Activated CD4-positive, alpha-beta T cell treated with anti-CD3 and anti-CD28 coated beads, Interleukin-10, Interleukin-2, amounts not matched to agents 100 ng/mL and 50 ng/mL, durations not matched to agents 16 hours and 8 hours (primary cell): ENCODE data around the gene TUBB2A.
"Not testable (repeated sequence)": the region's sequence is repeated elsewhere in the genome, so short reads cannot be mapped to it uniquely, and the experiment has no call there.

Experiments
- DNase-seq: peaks from one replicate; pipeline ENCODE4 v3.0.0-alpha.2; 2020

Gene TUBB2A

DNA sequence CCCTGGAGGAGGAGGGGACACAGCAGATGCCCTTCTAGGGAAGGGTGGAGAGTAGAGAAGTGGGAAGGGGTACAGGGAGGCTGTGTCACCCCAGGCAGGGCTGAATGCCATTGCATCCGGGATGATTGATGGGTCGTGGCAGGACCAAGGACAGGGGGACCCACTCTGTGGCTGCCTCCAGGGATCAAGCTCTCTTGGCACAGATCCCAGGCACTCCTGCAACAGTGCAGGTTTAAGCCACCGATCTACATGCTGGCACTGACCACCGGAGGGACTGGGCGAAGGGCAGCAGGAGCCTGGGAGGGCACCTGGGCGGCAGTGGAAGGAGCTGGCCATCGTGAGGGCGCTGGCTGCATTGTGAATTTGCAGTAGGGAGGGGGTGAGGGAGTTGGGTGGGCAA lies 22.6 kb upstream of the TUBB2A start:
- not testable (repeated sequence) for DNase-seq

GRCh38 chr6:3178666-3179065 lies 21.3 kb upstream of the TUBB2A start:
- not testable (repeated sequence) for DNase-seq

GRCh38 chr6:3176562-3177355 lies 19.4 kb upstream of the TUBB2A start:
- DNase-seq = peak; percentile 67

DNA sequence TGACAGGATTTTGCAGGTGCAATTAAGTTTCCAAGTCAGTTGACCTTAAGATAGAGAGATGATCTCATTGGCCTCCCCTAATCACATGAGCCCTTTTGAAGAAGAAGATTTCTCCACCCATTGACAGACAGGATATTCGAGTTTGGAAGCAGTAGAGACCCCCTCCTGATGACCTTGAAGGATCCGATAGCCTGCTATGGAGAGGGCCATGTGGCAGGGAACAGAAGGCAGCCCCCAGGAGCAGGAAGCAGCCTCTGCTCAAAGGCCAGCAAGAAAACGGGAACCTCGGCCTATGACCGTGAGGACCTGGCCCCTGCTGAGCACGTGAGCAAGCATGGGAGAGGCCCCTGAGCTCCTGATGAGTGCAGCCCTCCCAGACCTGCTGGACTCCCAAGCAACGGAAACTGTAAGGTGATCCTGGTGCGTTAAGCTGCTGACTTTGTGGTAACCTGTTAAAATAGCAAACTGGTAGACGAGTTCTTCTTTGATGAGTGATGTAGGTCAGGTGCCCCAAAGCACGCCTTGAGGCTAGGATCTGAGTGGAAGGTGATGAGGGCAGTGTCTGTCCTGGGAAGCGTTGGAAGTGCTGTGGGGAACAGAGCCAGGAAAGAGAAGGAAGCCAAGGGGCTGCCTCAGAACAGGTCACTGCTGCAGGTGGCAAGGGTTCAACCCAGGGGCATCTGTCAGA lies 18.5 kb upstream of the TUBB2A start:
- no peak for DNase-seq

- not testable (repeated sequence) for DNase-seq
These were observed 16.3 kb upstream of the TUBB2A start for GRCh38 chr6:3173636-3174089.

- not testable (repeated sequence) for DNase-seq
These were observed 15.4 kb upstream of the TUBB2A start for GRCh38 chr6:3172789-3173188.

GRCh38 chr6:3171313-3172175 lies 14.2 kb upstream of the TUBB2A start:
- not testable (repeated sequence) for DNase-seq

DNA sequence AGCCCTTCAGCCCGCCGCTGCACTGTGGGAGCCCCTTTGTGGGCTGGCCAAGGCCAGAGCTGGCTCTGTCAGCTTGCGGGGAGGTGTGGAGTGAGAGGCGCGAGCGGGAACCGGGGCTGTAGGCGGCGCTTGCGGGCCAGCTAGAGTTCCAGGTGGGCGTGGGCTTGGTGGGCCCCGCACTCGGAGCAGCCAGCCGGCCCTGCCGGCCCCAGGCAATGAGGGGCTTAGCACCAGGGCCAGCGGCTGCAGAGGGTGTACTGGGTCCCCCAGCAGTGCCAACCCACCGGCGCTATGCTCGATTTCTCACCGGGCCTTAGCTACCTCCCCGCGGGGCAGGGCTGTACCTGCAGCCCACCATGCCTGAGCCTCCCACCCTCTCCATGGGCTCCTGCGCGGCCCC lies 13.3 kb upstream of the TUBB2A start:
- not testable (repeated sequence) for DNase-seq

DNA sequence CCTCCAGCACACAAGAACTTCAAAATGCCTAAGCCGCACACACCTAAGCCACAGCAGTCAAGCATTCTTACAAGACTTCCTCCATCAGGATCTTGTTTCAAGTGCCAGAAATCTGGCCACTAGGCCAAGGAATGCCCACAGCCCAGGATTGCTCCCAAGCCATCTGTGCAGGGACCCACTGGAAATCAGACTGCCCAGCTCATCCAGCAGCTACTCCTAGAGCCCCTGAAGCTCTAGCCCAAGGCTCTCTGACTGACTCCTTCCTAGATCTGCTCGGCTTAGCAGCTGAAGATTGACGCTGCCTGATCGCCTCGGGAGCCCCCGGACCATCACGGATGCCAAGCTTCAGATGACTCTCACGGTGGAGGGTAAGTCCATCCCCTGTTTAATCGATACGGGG lies 10.7 kb upstream of the TUBB2A start:
- DNase-seq = not testable (repeated sequence)

- not testable (repeated sequence) for DNase-seq
These were observed 9.3 kb upstream of the TUBB2A start for GRCh38 chr6:3166535-3167225.

DNA sequence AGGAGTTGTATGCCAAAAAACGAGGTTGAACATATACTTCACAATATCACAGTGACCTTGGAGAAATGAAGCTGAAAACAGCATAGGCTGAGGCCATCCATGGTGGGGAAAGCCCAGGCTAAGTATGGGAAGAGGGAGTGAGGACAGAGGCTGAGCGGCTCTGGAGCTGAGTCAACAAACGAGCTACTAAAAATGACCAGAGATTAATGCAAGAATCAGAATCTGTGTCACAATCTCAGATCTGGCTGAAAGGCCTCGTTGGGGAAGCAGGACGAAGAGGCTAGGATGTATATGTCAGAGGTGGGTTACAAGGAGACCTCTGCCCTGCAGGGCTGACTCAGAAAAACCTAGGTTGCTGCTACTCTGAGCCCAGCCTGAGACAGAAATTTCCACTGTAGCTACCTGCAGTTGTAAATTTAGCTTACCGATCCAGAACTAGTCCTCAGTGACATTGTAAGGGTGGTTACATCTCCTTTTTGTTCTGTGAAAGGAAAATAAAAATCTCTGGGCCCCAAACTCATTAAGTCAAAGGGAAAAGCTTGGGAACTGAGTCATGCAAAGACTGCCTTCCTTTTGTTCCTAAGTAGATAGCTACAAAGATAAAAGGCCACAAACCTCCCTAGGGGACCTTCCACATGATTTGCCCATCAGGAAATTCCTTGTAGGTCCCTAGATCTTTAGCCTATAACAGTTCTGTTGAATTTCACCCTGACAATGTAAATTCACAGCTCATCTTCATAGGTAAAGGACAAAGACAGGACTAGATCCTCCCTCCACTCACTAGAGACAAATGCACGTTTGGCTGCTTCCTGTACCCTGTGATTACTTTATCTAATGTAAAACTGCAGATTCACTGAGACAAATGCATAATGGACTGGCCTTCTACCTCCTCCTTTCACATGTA lies 8.5 kb upstream of the TUBB2A start:
- DNase-seq = no peak

- DNase-seq = no peak
These were observed 7.0 kb upstream of the TUBB2A start for GRCh38 chr6:3164388-3164787.

GRCh38 chr6:3163248-3163594 lies 5.9 kb upstream of the TUBB2A start:
- no peak for DNase-seq

- DNase-seq = peak; percentile 55
These were observed 5.4 kb upstream of the TUBB2A start for GRCh38 chr6:3162565-3163247.

- DNase-seq = peak; percentile 56
These were observed 4.7 kb upstream of the TUBB2A start for GRCh38 chr6:3162067-3162497.

GRCh38 chr6:3159805-3160781 lies 2.7 kb upstream of the TUBB2A start:
- DNase-seq = peak; percentile 33

- not testable (repeated sequence) for DNase-seq
These were observed 887 bp downstream of the TUBB2A start for GRCh38 chr6:3156184-3157130.

DNA sequence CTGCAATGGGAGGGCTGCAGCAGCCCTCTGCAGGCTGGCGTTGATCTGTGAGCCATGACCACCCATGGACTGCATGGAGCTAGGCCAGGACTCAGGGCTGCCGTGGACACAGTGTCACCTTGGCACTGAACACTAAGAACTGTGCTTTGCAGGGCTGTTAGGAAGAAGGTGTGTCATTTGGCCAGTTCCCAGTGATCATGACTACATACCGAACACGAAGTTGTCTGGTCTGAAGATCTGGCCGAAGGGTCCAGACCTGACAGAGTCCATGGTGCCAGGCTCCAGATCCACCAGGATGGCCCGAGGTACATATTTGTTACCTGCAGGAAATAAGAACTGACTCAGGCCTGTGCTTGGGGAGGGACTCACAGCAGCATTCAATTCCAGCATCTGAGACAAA lies 1.9 kb downstream of the TUBB2A start:
- DNase-seq = not testable (repeated sequence)
